PC-9 (cell line): ENCODE data around the gene PRDM16.

ENCODE experiments used
- CTCF ChIP-seq: fragments of 200-600 bp; sonication (generic); conservative IDR thresholded peaks from 2 replicates; pipeline ENCODE4 v1.6.1; 2017; ENCODE audit warnings: mixed run types, antibody characterized with exemption, mild to moderate bottlenecking, moderate library complexity
- EZH2 ChIP-seq: fragments of 200-600 bp; sonication (generic); IDR thresholded peaks from 2 replicates; pipeline ENCODE4 v1.8.0; 2017; ENCODE audit warnings: antibody characterized with exemption, low read depth

- no peak for TF ChIP-seq CTCF
- no peak for TF ChIP-seq EZH2
These were observed 50.7 kb downstream of the PRDM16 start for GRCh38 chr1:3119725-3120124.
